OCI-LY3 (cell line): ENCODE data around the gene RAPGEF1.

Experiments
- EZH2phosphoT487 ChIP-seq: fragments of 200-600 bp; shearing (Covaris generic); IDR thresholded peaks from 2 replicates; pipeline ENCODE4 v1.6.1; 2018; ENCODE audit warnings: antibody characterized with exemption, mixed run types, low read depth
- TF ChIP-seq, protein P1 (sequence below): fragments of 200-600, 300-600 bp; sonication (generic); IDR thresholded peaks from 2 replicates; pipeline ENCODE4 v1.5.1; 2014; ENCODE audit warnings: antibody characterized with exemption, low read length, low read depth

DNA sequence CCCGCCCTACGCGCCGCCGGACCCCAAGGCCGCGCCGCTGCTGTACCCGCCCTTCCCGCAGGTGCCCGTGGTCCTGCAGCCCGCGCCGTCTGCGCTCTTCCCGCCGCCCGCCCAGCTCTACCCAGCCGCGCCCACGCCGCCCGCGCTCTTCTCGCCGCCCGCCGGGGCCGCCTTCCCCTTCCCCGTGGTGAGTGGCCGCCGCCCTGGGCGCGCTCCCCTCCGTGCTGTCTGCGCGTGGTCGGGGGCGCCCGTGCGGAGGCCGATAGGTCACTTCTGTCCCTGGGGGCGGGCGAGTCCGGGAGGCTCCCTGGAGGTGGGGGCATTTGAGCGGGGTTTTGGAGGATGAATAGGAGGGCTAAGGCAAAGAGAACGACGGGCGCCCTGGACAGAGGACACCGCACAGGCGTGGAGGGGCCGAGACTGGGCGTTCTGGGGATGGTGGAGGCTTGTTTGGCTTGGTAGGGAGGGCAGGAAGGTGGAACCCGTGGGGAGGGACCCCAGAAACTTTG lies 185.0 kb downstream of the RAPGEF1 start:
- TF ChIP-seq, protein P1, sequence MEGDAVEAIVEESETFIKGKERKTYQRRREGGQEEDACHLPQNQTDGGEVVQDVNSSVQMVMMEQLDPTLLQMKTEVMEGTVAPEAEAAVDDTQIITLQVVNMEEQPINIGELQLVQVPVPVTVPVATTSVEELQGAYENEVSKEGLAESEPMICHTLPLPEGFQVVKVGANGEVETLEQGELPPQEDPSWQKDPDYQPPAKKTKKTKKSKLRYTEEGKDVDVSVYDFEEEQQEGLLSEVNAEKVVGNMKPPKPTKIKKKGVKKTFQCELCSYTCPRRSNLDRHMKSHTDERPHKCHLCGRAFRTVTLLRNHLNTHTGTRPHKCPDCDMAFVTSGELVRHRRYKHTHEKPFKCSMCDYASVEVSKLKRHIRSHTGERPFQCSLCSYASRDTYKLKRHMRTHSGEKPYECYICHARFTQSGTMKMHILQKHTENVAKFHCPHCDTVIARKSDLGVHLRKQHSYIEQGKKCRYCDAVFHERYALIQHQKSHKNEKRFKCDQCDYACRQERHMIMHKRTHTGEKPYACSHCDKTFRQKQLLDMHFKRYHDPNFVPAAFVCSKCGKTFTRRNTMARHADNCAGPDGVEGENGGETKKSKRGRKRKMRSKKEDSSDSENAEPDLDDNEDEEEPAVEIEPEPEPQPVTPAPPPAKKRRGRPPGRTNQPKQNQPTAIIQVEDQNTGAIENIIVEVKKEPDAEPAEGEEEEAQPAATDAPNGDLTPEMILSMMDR: no peak
- no peak for TF ChIP-seq EZH2phosphoT487
